ENCODE data around the gene ATE1. TPM values are rescaled to one million over a fixed set of nuclear protein-coding genes. Genes with fewer than 3 reads are reported as not detected.

ATE1 gene
- total and polyA plus RNA-seq, 2 of the 4 experiments (the other 2 are of a cell fraction): 6.4 to 27.8 TPM

DNA sequence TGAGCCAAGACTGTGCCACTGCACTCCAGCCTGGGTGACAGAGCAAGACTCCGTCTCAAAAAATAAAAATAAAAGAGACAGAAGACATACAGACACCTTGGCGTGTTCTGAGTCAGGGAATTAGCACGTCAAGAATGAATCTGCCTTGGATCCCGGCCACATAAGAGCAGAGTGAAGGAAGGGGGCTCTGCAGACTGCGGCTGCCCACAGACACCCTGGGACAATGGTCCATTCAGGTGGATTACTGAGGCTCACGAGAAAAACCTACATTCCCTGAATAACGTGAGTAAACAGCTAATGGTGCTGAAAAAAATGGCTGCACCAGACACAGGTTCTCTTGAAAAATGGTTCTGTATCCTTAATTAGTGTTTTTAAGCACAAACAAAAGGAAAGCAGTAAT lies 229.5 kb downstream of the ATE1 start:
- no peaks in the 10 kb centered on the region for H3K36me3 ChIP-seq (ENCODE audit: control insufficient read depth, insufficient read depth, low read length)
- no peak overlapping the region for H3K9ac ChIP-seq (ENCODE audit: low read depth, low read length)
- no peak overlapping the region for H4K5ac ChIP-seq (ENCODE audit: low read depth, low read length)
- no peak overlapping the region for H4K8ac ChIP-seq (ENCODE audit: low read depth in 2 of 2, low read length in 2 of 2)
- H3K27me3 ChIP-seq (ENCODE audit: control insufficient read depth, insufficient read depth, low read length): no peaks in the 10 kb centered on the region
- intact Hi-C loops (cut with micrococcal nuclease): no loop called here
- no peak overlapping the region for H3K18ac ChIP-seq (ENCODE audit: low read depth, low read length)
- no peak overlapping the region for H4K91ac ChIP-seq (ENCODE audit: insufficient read depth, low read depth, low read length)
- in situ Hi-C loops (cut with MboI; ENCODE audit: low sequenced_read_pairs): no loop called here
- no peak overlapping the region for H2AK5ac ChIP-seq (ENCODE audit: low read depth, low read length)
- no peak overlapping the region for H3K4ac ChIP-seq (ENCODE audit: low read depth, low read length)
- no peaks in the 10 kb centered on the region for H3K79me1 ChIP-seq (ENCODE audit: low read depth in 1 of 2, low read length in 2 of 2)
- ATAC-seq (ENCODE audit: low read depth) (no peak), DNase-seq (no peak)
- TF ChIP-seq BHLHE40 (IDR thresholded peaks at IDR 0.05; ENCODE audit: low read depth, low read length) (no peak), MXI1 (IDR thresholded peaks at IDR 0.05; ENCODE audit: borderline replicate concordance, low read depth, low read length) (no peak), CTCF (conservative IDR thresholded peaks at IDR 0.05; ENCODE audit: low read depth, low read length) (no peak)
- no peak overlapping the region for H2BK120ac ChIP-seq (ENCODE audit: low read depth, low read length)
- BruUV-seq (replicated peaks): no TSS peak
- no peaks in the 10 kb centered on the region for H3K4me1 ChIP-seq (ENCODE audit: control insufficient read depth, insufficient read depth, low read length)
- H4K20me1 ChIP-seq (ENCODE audit: insufficient read depth, low read length): no peaks in the 10 kb centered on the region
- no peak overlapping the region for H2BK20ac ChIP-seq (ENCODE audit: low read depth, low read length)
- H3K27ac ChIP-seq (ENCODE audit: insufficient read depth, low read length): no peak overlapping the region
- WGBS, 2 experiments (ENCODE audit: extremely low coverage in 2 of 2, insufficient read length in 1 of 2): 80% methylated on average over 1 of the region's 7 CpGs; no CpG with 5 or more reads in 1 of the 2 experiments
- H3K4me3 ChIP-seq (ENCODE audit: insufficient read depth, low read depth, low read length): no peak overlapping the region
- H2BK5ac ChIP-seq (ENCODE audit: low read depth, low read length, poor library complexity, severe bottlenecking): no peak overlapping the region
- dilution Hi-C loops (cut with HindIII; ENCODE audit: low sequenced_read_pairs, unreplicated experiment): no loop called here
- H3K4me2 ChIP-seq (ENCODE audit: low read depth, low read length): no peak overlapping the region
- ChIA-PET CTCF (no interaction called here), POLR2A (ENCODE audit: unreplicated experiment) (no interaction called here)
- H3K56ac ChIP-seq (ENCODE audit: extremely low read depth, insufficient read depth, low read length): no peak overlapping the region
- H3K9me3 ChIP-seq (ENCODE audit: control insufficient read depth, insufficient read depth, low read length): peaks cover 8% of the 10 kb centered on the region
- no peak overlapping the region for H2AFZ ChIP-seq (replicated peaks; ENCODE audit: low read length, poor library complexity)
- H2AK9ac ChIP-seq (replicated peaks; ENCODE audit: low read depth, low read length, poor library complexity): no peak overlapping the region
- H3K9me1 ChIP-seq (ENCODE audit: insufficient read depth, low read length): no peaks in the 10 kb centered on the region
- no peak overlapping the region for H2BK15ac ChIP-seq (ENCODE audit: low read depth, low read length)
- no peak overlapping the region for H3K23ac ChIP-seq (ENCODE audit: low read depth, low read length)
- H3K14ac ChIP-seq (replicated peaks; ENCODE audit: low read depth, low read length): no peak overlapping the region
